H9 (cell line): Measurements from ENCODE around the gene LRP1. TPM values are rescaled to one million over a fixed set of nuclear protein-coding genes. Genes with fewer than 3 reads are reported as not detected.

Experiments used
- DNase-seq: peaks from one replicate; pipeline ENCODE4 v3.0.0-alpha.2; 2017
- H2AFZ ChIP-seq: one replicate; pipeline ENCODE4 v1.6.1; 2013; ENCODE audit warnings: mild to moderate bottlenecking, low read length, control low read depth, moderate library complexity
- H2AK5ac ChIP-seq: 2 replicates; pipeline ENCODE4 v1.6.1; 2013; ENCODE audit warnings: low read length, control low read depth, mixed read lengths; ENCODE audit not compliant: insufficient read length
- H2BK120ac ChIP-seq: one replicate; pipeline ENCODE4 v1.6.1; 2013; ENCODE audit warnings: low read depth, mild to moderate bottlenecking, low read length, control low read depth, inconsistent platforms; ENCODE audit not compliant: poor library complexity, severe bottlenecking
- H2BK12ac ChIP-seq: 2 replicates; pipeline ENCODE4 v1.6.1; 2013; ENCODE audit warnings: low read length, control low read depth, mixed read lengths, low read depth; ENCODE audit not compliant: insufficient read length
- H2BK15ac ChIP-seq: 2 replicates; pipeline ENCODE4 v1.6.1; 2013; ENCODE audit warnings: low read depth, low read length, control low read depth
- H2BK20ac ChIP-seq: one replicate; pipeline ENCODE4 v1.6.1; 2013; ENCODE audit warnings: low read depth, mild to moderate bottlenecking, low read length, control low read depth, inconsistent platforms; ENCODE audit not compliant: poor library complexity, severe bottlenecking
- H2BK5ac ChIP-seq: 2 replicates; pipeline ENCODE4 v1.6.1; 2013; ENCODE audit warnings: low read length, control low read depth, mixed read lengths; ENCODE audit not compliant: insufficient read length
- H3K14ac ChIP-seq: 2 replicates; pipeline ENCODE4 v1.6.1; 2013; ENCODE audit warnings: low read length, control low read depth; ENCODE audit not compliant: insufficient read depth
- H3K18ac ChIP-seq: 2 replicates; pipeline ENCODE4 v1.6.1; 2013; ENCODE audit warnings: low read depth, mild to moderate bottlenecking, mixed read lengths, low read length, control low read depth; ENCODE audit not compliant: insufficient read length
- H3K23ac ChIP-seq: 2 replicates; pipeline ENCODE4 v1.6.1; 2013; ENCODE audit warnings: low read length, control low read depth, mixed read lengths, low read depth; ENCODE audit not compliant: insufficient read length
- H3K23me2 ChIP-seq: 2 replicates; pipeline ENCODE4 v1.6.1; 2013; ENCODE audit warnings: low read depth, mild to moderate bottlenecking, mixed read lengths, low read length, control low read depth; ENCODE audit not compliant: insufficient read length, poor library complexity, severe bottlenecking
- H3K27ac ChIP-seq: 2 replicates; pipeline ENCODE4 v1.5.1; 2013; ENCODE audit warnings: low read length, control low read depth, mixed read lengths, low read depth; ENCODE audit not compliant: insufficient read length
- H3K27me3 ChIP-seq: 2 replicates; pipeline ENCODE4 v1.6.1; 2013; ENCODE audit warnings: low read length, control low read depth, inconsistent platforms; ENCODE audit not compliant: insufficient read depth
- H3K4ac ChIP-seq: 2 replicates; pipeline ENCODE4 v1.6.1; 2013; ENCODE audit warnings: low read depth, mild to moderate bottlenecking, control low read depth, inconsistent platforms, low read length, moderate library complexity
- H3K4me1 ChIP-seq: 2 replicates; pipeline ENCODE4 v1.6.1; 2013; ENCODE audit warnings: low read length, control low read depth, inconsistent platforms; ENCODE audit not compliant: insufficient read depth
- H3K4me2 ChIP-seq: 2 replicates; pipeline ENCODE4 v1.6.1; 2013; ENCODE audit warnings: low read length, control low read depth, mixed read lengths; ENCODE audit not compliant: insufficient read length, insufficient read depth
- H3K56ac ChIP-seq: 2 replicates; pipeline ENCODE4 v1.6.1; 2013; ENCODE audit warnings: low read depth, mild to moderate bottlenecking, mixed read lengths, low read length, control low read depth; ENCODE audit not compliant: insufficient read length
- H3K79me1 ChIP-seq: 2 replicates; pipeline ENCODE4 v1.6.1; 2013; ENCODE audit warnings: low read depth, mild to moderate bottlenecking, moderate library complexity, low read length, control low read depth, inconsistent platforms; ENCODE audit not compliant: insufficient read depth, poor library complexity, severe bottlenecking
- H3K79me2 ChIP-seq: 2 replicates; pipeline ENCODE4 v1.6.1; 2013; ENCODE audit warnings: low read length, control low read depth, inconsistent platforms; ENCODE audit not compliant: insufficient read depth
- H3K9ac ChIP-seq: 2 replicates; pipeline ENCODE4 v1.6.1; 2013; ENCODE audit warnings: low read length, control low read depth, mixed read lengths; ENCODE audit not compliant: insufficient read length; ENCODE audit errors: extremely low read depth
- H3K9me3 ChIP-seq: one replicate; pipeline ENCODE4 v1.6.1; 2013; ENCODE audit warnings: low read depth, low read length, inconsistent platforms; ENCODE audit not compliant: control insufficient read depth
- H3T11ph ChIP-seq: one replicate; pipeline ENCODE4 v1.6.1; 2013; ENCODE audit warnings: mild to moderate bottlenecking, low read length, control low read depth, inconsistent platforms
- H4K20me1 ChIP-seq: one replicate; pipeline ENCODE4 v1.6.1; 2013; ENCODE audit not compliant: control insufficient read depth, insufficient read length, insufficient read depth
- H4K5ac ChIP-seq: 2 replicates; pipeline ENCODE4 v1.6.1; 2013; ENCODE audit warnings: low read depth, mild to moderate bottlenecking, mixed read lengths, low read length, control low read depth; ENCODE audit not compliant: insufficient read length
- H4K8ac ChIP-seq: replicated peaks from 2 replicates; pipeline ENCODE4 v1.6.1; 2013; ENCODE audit warnings: low read length, control low read depth, mixed read lengths, low read depth; ENCODE audit not compliant: insufficient read length
- H4K91ac ChIP-seq: 2 replicates; pipeline ENCODE4 v1.6.1; 2013; ENCODE audit warnings: low read depth, mild to moderate bottlenecking, moderate library complexity, mixed read lengths, low read length, control low read depth; ENCODE audit not compliant: insufficient read length
- H3K27ac Mint-ChIP-seq, 3 experiments: 2 replicates in 2 of 3; 3 replicates in 1 of 3; pipeline ENCODE4 v1.8.0; 2020 to 2021; ENCODE audit warnings: mixed read lengths in 3 of 3, mild to moderate bottlenecking in 1 of 3, moderate library complexity in 1 of 3
- H3K27me3 Mint-ChIP-seq: 2 replicates; pipeline ENCODE4 v1.8.0; 2021; ENCODE audit warnings: low read depth, mild to moderate bottlenecking, moderate library complexity, mixed read lengths
- H3K36me3 Mint-ChIP-seq, 3 experiments: 2 replicates in 2 of 3; 3 replicates in 1 of 3; pipeline ENCODE4 v1.8.0; 2020 to 2021; ENCODE audit warnings: low read depth in 3 of 3, mixed read lengths in 3 of 3; ENCODE audit not compliant: insufficient read depth in 1 of 3
- H3K4me1 Mint-ChIP-seq, 2 experiments: 2 replicates each; pipeline ENCODE4 v1.8.0; 2020; ENCODE audit warnings: mixed read lengths in 2 of 2
- H3K4me3 Mint-ChIP-seq, 2 experiments: 2 replicates in 1 of 2; 3 replicates in 1 of 2; pipeline ENCODE4 v1.8.0; 2020 to 2021; ENCODE audit warnings: mild to moderate bottlenecking in 2 of 2, mixed read lengths in 2 of 2, moderate library complexity in 1 of 2
- H3K9me3 Mint-ChIP-seq, 2 experiments: 2 replicates in 1 of 2; 3 replicates in 1 of 2; pipeline ENCODE4 v1.8.0; 2020; ENCODE audit warnings: mild to moderate bottlenecking in 2 of 2, mixed read lengths in 2 of 2, moderate library complexity in 1 of 2
- WGBS: extraction: QIAGEN DNeasy Blood & Tissue Kit; methylation state at CpG from one replicate; pipeline ENCODE4 v1.1.7; 2013; ENCODE audit warnings: missing lambda C conversion rate, low lambda C conversion rate, mixed read lengths; ENCODE audit not compliant: insufficient read length; ENCODE audit errors: extremely low coverage; 5-methylcytosine and 5-hydroxymethylcytosine counted together
- total RNA-seq: library from RNA; stranded (reverse); gene quantifications from 2 replicates; pipeline ENCODE4 v1.2.1, GENCODE V29; 2021
- TF ChIP-seq, protein P1 (sequence below): fragments of 200-600 bp; sonication (generic); conservative IDR thresholded peaks from 3 replicates; pipeline ENCODE4 v1.8.0; 2021; ENCODE audit warnings: antibody characterized with exemption, mild to moderate bottlenecking

Gene LRP1
- total RNA-seq, 1 experiment from 2014 or later = 115 TPM

DNA sequence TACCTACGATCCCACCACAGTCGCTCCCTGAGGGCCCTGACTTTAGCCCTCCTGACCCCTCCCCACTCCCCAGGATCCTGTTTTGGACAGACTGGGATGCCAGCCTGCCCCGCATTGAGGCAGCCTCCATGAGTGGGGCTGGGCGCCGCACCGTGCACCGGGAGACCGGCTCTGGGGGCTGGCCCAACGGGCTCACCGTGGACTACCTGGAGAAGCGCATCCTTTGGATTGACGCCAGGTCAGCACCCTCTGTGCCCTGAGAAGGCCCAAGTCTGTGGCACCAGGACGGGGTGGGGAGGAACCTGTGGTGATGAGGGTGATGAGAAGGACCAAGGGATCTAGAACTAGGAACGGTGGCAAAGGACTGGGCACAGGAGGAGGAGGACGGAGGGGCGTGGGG is 49.1 kb downstream of the LRP1 start:
- H3K4me3 Mint-ChIP-seq = no peak overlapping the region
- TF ChIP-seq, protein P1, sequence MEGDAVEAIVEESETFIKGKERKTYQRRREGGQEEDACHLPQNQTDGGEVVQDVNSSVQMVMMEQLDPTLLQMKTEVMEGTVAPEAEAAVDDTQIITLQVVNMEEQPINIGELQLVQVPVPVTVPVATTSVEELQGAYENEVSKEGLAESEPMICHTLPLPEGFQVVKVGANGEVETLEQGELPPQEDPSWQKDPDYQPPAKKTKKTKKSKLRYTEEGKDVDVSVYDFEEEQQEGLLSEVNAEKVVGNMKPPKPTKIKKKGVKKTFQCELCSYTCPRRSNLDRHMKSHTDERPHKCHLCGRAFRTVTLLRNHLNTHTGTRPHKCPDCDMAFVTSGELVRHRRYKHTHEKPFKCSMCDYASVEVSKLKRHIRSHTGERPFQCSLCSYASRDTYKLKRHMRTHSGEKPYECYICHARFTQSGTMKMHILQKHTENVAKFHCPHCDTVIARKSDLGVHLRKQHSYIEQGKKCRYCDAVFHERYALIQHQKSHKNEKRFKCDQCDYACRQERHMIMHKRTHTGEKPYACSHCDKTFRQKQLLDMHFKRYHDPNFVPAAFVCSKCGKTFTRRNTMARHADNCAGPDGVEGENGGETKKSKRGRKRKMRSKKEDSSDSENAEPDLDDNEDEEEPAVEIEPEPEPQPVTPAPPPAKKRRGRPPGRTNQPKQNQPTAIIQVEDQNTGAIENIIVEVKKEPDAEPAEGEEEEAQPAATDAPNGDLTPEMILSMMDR = no peak
- no peaks in the 10 kb centered on the region for H3K79me2 ChIP-seq

More for the DNA sequence above, 49.1 kb downstream of the LRP1 start:
- no peaks in the 10 kb centered on the region for H3K27me3 Mint-ChIP-seq
- Histone ChIP-seq H4K5ac (no peak overlapping the region), H2BK12ac (no peak overlapping the region), H3K79me1 (no peaks in the 10 kb centered on the region), H3K14ac (no peak overlapping the region), H2BK20ac (no peak overlapping the region), H3T11ph (no peak overlapping the region), H4K8ac (no peak overlapping the region), H3K23me2 (no peaks in the 10 kb centered on the region), H3K4me1 (no peaks in the 10 kb centered on the region), H3K9ac (no peak overlapping the region), H3K4me2 (no peak overlapping the region), H3K56ac (no peak overlapping the region), H2BK15ac (no peak overlapping the region), H4K20me1 (peaks cover 3% of the 10 kb centered on the region), H3K4ac (no peak overlapping the region), H2AK5ac (no peak overlapping the region), H2BK120ac (no peak overlapping the region), H3K9me3 (no peaks in the 10 kb centered on the region), H2AFZ (no peak overlapping the region), H3K27ac (no peak overlapping the region), H3K23ac (no peak overlapping the region), H3K18ac (no peak overlapping the region), H4K91ac (no peak overlapping the region), H3K27me3 (no peaks in the 10 kb centered on the region), H2BK5ac (no peak overlapping the region)
- H3K36me3 Mint-ChIP-seq = peaks cover 47 to 86% (median 80%) of the 10 kb centered on the region in 3 experiments; a peak in 6 of 7 replicates
- DNase-seq = no peak
- no peak overlapping the region for H3K27ac Mint-ChIP-seq
- 0 out of 4 replicates have a peak, but pooled peaks cover 0 to 3% of the 10 kb centered on the region in 2 experiments for H3K4me1 Mint-ChIP-seq
- WGBS = no CpG with 5 or more reads among the region's 16 CpGs
- H3K9me3 Mint-ChIP-seq = no peaks in the 10 kb centered on the region
